Aortic smooth muscle cell (primary cell): Measurements from ENCODE around the gene ZDHHC9. TPM values are rescaled to one million over a fixed set of nuclear protein-coding genes. Genes with fewer than 3 reads are reported as not detected.

Source experiments
- total RNA-seq: library from RNA; depleted of rRNA; stranded (reverse); fragments of >200 nt; gene quantifications from 2 replicates; pipeline ENCODE4 v1.2.3, GENCODE V29; 2014

The ZDHHC9 gene
- total RNA-seq: 12.9 and 17.6 TPM in 2 replicates

DNA sequence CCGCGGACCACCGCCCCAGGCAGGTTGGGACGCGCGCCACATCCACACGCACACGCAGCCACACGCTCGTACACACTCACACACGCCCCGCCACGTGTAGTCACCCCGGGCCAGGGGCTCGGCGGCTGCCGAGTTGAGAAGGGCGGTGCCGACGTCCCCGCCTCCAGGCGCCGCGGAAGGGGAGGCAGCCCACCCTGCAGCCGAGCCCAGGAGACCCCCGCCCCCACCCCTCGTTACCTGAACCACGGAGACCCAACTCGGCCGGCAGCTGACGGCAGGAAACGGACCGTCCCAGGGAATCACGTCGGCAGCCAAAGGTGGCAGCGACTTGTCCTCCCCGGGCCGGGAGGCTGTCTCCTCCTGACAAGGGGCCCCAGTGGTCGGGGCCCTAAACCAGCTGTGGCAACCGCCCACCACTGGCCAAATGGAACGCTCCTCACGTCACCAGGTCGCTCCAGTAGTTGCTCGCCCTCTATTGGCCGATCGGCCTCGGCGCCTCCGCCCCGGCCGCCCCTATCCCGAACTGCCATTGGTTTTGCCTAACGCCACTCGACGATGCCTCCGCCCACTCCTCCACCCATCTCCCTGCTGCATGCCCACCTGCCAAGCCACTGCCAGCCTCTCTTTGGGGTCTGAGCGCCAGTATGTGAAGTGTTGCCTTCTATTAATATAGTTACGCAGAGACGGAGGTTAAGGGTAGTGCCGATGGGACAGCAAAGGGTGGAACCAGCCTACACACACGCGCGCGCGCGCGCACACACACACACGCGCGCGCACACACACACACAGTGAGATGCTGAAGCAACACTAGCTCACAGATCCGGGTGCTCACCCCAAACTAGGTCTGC is at the start of gene ZDHHC9:
TSS of gene ZDHHC9 (minus strand) at position 428 of the 848 bp plus-strand sequence. CDS start 1,941 bp downstream, outside the sequence.

DNA sequence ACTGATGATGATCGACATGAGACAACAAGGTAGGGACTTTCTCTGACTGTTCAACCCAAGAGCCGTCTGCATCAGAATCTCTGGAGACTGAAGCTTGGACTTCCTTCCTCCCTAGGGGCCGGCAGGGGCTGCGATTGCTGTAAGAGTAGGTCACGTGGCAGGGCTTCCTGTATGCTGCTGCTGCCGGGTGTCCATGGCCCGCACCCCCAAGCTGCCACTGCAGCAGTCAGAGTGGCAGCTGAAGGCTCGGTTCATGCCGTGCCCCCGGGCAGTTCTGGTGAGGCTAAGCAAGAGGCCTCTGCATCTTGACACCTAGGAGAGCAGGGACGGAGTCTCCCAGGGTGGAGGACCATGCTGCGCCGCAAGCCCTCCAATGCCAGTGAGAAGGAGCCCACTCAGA is 63.9 kb downstream of the ZDHHC9 start, which contains the start of gene SASH3:
TSS of gene SASH3 (plus strand) at position 203 of the 400 bp plus-strand sequence. CDS start at position 352, 149 bp downstream.

Other genes starting within 250 kb of the ZDHHC9 start
- 3.1 and 9.2 TPM in 2 replicates for gene APLN, start 188.9 kb downstream of the ZDHHC9 start, total RNA-seq
- gene XPNPEP2, start 104.9 kb downstream of the ZDHHC9 start, total RNA-seq: not detected in 2 replicates
- not detected in 2 replicates for gene SASH3, start 63.9 kb downstream of the ZDHHC9 start, total RNA-seq
- 16.8 and 21.3 TPM in 2 replicates for gene UTP14A, start 62.3 kb upstream of the ZDHHC9 start, total RNA-seq
- gene BCORL1, start 138.7 kb upstream of the ZDHHC9 start, total RNA-seq: 1.2 and 2.1 TPM in 2 replicates